ENCODE measurements around the gene ZNF614.
"Not testable (repeated sequence)": the region's sequence is repeated elsewhere in the genome, so short reads cannot be mapped to it uniquely, and the experiment has no call there.

ZNF614 gene

DNA sequence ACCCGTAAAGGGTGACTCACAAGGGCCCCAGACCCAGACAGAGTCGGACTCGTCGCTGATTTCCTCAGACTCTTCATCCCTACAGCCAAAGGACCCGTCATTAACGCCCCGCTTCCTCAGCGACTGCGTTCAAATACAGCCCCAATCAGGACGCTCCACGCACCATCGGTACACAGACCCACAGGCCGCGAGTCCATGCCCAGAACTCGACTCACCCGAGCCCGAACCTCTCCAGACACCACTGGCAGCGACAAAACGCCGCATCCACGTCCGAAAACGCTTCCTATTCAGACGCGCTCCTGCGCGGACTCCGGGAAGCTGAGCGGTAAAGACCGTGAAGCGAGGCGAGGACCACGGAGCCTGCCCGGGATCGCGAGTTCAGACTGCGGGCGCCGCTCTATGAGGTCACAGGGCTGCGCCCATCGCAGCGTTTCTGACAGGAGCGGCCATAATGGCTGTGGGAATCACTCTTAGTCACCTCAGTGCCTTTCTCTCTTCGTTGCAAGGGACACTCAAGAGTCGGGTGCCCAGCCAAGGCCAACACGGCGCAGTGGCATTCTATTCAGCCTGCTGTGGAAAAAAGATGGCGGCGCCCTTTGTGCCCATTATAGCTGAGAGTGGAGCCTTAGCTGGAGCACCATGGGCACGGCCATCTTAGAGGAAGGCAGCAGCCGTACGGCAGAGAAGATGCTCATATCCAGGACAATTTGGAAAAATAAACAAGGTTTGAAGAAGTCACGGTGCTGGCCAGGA is at the start of gene ZNF614:
TSS of gene ZNF614 (minus strand) at position 353 of the 753 bp plus-strand sequence. CDS start 2,634 bp downstream, outside the sequence.
- DNase-seq, result peak; percentile 81

DNA sequence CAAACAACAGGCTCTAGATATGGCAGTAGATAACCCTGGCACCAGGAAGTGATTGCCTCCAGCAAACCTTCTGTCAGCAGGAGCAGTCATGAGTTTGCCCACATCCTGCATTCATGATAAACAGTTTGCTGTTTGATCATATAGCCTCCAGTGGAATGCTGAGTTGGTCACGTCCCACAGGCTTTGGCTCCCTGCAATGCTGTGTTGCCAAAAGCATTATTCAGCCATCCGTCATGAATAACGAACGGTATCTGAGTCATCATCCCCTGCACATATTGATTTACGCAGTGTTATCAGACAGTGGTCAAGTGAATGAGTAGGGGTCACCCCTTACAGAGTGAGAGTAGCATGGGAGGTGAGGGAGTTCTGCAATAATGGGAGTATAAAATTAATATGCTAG is 42.3 kb upstream of the ZNF614 start:
- no peak for DNase-seq

DNA sequence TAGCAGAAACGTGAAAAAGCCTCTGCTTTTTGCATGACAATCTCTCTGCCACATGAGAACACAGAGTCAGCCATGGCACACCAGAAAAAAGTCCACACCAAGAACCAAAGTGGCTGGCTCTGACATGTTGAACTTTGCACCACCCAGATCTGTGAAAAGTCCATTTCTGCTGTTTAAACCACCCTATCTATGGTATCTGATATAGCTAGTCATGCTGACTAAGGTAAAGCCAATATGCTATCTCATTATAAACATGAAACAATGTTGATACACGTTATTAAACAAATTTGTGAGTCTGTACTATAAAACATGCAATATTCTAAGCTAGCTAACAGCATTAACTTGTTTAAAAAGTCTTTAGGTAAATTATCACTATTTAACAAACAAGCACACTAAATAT is 41.5 kb upstream of the ZNF614 start:
- DNase-seq, result no peak

DNA sequence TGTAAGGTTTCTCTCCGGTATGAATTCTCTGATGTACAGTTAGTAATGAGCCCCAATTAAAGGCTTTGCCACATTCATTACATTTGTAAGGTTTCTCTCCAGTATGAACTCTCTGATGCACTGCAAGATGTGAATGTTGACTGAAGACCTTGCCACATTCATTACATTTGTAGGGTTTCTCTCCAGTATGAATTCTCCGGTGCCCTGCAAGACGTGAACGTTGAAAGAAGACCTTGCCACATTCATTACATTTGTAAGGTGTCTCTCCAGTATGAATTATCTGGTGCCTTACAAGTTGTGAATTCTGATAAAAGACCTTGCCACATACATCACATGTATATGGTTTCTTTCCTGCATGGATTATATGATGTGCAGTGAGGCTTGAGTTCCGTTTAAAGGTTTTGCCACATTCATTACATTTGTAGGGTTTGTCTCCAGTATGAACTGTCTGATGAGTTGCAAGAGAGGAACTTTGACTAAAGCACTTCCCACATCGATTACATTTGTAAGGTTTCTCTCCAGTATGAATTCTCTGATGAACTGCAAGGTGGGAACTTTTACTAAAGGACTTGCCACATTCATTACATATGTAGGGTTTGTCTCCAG is 38.2 kb upstream of the ZNF614 start:
- DNase-seq, result no peak

DNA sequence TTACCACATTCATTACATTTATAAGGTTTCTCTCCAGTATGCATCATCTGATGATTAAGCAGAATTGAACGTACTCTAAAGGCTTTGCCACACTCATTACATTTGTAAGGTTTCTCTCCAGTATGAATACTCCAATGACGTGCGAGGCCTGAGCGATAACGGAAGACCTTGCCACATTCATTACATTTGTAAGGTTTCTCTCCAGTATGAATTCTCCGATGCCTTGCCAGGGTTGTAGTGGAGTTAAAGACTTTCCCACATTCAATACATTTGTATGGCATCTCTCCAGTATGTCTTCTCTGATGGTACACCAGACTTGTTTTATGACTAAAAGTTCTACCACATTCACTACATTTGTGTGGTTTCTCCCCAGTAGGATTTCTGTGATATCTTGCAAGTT is 37.2 kb upstream of the ZNF614 start:
- no peak for DNase-seq

DNA sequence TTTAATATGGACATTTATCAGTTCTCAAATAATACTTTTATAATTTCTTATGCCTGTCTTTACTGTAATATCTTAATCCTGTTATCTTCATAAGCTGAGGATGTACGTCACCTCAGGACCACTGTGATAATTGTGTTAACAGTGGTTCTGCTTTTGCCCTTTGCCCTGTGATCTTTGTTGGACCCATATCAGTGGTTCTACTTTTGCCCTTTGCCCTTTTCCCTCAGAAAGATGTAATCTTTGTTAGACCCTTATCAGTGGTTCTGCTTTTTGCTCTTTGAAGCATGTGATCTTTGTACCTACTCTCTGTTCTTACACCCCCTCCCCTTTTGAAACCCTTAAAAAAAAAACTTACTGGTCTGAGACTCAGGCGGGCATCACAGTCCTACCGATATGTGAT is 28.3 kb upstream of the ZNF614 start:
- DNase-seq, result not testable (repeated sequence)

DNA sequence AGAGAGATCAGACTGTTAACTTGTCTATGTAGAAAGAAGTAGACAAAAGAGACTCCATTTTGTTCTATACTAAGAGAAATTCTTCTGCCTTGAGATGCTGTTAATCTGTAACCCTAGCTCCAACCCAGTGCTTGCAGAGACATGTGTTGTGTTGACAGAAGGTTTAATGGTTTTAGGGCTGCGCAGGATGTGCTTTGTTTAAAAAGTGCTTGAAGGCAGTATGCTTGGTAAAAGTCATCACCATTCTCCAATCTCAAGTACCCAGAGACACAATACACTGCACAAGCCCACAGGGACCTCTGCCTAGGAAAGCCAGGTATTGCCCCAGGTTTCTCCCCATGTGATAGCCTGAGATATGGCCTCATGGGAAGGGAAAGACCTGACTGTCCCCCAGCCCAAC is 23.6 kb upstream of the ZNF614 start:
- DNase-seq, result not testable (repeated sequence)

DNA sequence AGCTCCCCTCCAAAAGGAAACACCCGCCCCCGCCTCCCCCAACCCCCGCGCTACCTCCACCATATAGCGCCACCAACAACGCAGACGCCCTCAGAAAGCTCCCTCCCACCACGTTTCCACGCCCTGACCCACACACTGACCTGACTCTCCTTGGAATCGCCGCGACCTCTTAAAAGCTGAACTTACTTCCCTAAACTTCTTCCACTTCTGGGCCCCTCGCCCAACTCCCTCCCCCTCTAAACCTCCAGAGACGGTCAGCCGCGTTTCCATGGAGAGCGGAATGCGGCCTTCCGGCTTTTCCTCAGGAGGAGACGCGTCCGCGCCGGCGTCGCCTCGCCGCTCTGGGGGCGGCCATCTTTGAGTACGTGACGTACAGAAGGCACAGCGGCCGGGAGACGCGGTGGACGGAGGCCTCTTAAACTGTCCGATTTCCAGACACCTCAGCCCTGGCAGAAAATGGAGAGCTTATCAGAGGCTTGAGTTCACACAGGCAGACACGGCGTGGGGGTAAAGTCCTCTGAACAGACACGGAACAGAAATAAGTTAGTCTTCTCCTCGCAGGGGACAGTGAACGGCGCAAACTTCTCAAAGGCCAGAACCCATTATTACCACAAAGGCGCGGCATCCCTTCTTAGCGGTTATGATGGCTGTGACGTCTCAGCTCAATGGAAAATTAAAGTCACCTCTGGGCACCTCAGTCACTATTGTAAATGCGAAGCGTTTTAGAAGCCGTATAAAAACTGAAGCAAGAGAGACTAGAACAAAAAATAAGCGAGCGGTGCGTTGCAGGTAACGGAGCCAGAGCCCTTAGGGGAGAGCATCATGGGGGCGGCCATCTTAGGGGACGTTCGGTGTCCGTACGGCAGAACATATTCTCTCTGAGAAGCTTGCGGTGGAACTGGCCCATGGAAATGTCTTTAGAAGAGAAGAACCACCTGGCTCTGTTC is 20.6 kb upstream of the ZNF614 start, which contains the start of gene ZNF432:
TSS of gene ZNF432 (minus strand) at position 284 of the 947 bp plus-strand sequence. CDS start 1,970 bp downstream, outside the sequence.
- DNase-seq, result peak; percentile 88

DNA sequence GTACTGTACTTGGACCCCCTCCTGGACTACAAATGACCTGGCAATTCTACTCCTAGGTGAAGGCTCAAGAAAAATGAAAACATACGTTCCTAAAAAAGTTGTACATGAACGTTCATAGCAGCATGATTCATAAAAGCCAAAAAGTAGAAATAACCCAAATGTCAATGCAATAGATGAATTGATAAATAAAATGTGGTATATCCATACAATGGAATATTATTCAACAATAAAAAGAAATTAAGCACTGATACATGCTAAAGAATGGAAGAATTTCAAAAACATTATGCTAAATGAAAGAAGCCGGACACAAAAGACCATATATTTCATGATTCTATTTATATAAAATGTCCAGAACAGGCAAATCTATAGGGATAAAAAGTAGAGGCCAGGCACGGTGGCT is 11.0 kb upstream of the ZNF614 start:
- no peak for DNase-seq

DNA sequence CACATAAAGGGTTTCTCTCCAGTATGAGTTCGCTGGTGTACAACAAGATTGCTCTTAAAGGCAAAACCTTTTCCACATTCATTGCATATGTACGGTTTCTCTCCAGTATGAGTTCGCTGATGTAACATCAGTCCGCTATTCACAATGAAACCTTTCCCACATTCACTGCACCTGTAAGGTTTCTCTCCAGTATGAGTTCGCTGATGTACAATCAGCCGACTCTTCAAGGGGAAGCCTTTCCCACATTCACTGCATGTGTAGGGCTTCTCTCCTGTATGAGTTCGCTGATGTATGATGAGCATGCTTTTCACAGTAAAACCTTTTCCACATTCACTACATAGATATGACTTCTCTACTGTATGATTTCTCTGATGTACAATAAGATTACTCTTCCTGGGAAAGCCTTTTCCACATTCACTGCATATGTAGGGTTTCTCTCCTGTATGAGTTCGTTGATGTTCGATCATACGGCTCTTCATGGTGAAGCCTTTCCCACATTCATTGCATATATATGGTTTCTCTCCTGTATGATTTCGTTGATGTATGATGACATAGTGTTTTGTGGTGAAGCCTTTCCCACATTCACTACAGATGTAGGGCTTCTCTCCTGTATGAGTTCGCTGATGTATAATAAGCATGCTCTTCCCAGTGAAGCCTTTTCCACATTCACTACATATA is 6.0 kb upstream of the ZNF614 start:
- no peak for DNase-seq

DNA sequence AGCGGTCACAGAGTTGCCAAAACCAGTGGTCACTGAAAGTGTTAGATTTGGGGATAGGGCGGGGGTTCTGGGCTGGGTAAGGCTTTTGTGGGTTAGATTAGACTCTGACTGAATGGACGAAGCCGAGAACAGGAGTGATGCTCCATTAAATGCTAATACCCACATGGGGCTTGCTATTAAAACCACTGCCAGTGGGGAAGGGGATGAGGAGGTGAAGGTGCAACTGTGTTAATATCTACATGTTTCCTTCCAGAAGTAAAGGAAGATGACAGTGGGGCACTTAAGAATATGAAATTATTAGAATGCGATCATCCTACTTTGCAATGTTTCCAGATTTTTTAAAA is 573 bp upstream of the ZNF614 start:
- DNase-seq, result no peak

DNA sequence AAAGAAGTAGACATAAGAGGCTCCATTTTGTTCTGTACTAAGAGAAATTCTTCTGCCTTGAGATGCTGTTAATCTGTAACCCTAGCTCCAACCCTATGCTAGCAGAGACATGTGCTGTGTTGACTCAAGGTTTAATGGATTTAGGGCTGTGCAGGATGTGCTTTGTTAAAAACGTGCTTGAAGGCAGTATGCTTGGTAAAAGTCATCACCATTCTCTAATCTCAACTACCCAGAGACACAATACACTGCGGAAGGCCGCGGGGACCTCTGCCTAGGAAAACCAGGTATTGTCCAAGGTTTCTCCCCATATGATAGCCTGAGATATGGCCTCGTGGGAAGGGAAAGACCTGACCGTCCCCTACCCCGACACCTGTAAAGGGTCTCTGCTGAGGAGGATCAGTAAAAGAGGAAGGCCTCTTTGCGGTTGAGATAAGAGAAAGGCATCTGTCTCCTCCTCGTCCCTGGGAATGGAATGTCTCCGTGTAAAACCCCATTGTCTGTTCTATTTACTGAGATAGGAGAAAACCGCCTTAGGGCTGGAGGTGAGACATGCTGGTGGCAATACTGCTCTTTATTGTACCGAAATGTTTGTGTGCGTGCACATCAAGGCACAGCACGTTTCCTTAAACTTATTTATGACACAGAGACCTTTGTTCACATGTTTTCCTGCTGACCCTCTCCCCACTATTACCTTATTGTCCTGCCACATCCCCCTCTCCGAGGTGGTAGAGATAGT is 1.8 kb downstream of the ZNF614 start:
- DNase-seq, result not testable (repeated sequence)

DNA sequence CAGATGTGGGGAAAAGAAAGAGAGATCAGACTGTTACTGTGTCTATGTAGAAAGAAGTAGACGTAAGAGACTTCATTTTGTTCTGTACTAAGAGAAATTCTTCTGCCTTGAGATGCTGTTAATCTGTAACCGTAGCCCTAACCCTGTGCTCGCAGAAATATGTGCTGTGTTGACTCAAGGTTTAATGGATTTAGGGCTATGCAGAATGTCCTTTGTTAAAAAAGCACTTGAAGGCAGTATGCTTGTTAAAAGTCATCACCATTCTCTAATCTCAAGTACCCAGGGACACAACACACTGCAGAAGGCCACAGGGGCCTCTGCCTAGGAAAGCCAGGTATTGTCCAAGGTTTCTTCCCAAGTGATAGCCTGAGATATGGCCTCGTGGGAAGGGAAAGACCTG is 3.7 kb downstream of the ZNF614 start:
- not testable (repeated sequence) for DNase-seq

DNA sequence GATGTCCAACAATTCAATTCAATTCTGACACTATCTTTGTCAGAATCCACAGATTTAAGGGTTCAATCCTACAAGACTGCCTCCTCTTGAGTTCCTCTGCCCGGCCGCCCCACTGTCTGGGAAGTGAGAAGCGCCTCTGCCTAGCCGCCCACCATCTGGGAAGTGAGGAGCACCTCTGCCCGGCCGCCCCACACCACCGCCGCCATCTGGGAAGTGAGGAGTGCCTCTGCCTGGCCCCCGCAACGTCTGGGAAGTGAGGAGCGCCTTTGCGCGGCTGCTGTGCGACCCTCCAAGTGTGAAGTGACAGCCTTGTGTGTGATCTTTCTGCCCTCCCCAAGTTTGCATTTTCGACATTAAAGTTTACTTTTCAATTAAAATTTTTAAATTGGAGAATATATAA is 6.0 kb downstream of the ZNF614 start:
- DNase-seq, result no peak

DNA sequence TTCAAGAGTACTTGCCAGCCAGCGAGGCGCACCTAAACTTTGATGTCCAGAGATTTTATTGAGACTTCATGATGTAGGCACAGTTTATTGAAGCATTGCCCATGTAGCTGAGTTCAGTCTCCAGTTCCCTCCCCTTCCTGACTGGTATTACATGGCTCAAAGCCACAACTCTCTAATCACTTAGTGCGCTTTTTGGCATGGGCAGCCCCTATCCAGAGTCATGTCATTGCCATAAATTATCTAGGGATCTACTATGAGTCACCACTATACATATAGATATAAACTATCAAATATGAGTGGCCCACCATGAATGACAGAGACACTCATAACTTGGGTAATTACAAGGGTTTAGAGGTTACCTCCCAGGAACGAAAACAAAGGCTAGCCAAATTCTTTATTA is 7.7 kb downstream of the ZNF614 start:
- DNase-seq, result no peak

DNA sequence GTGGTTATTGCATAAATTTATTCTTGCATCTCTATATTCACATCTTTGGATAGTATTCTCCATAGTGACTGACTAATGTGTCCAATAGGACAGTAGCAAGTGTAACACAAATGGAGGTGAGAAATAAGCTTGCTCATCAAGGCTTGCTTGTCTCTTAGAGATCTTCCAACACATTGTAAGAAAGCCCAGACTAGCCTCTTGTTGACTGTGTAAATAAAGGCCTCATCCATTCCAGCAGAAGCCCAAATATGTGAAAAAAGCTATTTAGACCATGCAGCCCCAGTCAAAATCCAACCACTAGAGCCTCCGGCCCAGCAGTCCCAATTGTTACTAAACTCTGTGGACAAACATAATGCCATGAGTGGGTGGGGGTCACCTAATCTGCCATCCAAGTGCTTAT is 17.5 kb downstream of the ZNF614 start:
- DNase-seq, result no peak

DNA sequence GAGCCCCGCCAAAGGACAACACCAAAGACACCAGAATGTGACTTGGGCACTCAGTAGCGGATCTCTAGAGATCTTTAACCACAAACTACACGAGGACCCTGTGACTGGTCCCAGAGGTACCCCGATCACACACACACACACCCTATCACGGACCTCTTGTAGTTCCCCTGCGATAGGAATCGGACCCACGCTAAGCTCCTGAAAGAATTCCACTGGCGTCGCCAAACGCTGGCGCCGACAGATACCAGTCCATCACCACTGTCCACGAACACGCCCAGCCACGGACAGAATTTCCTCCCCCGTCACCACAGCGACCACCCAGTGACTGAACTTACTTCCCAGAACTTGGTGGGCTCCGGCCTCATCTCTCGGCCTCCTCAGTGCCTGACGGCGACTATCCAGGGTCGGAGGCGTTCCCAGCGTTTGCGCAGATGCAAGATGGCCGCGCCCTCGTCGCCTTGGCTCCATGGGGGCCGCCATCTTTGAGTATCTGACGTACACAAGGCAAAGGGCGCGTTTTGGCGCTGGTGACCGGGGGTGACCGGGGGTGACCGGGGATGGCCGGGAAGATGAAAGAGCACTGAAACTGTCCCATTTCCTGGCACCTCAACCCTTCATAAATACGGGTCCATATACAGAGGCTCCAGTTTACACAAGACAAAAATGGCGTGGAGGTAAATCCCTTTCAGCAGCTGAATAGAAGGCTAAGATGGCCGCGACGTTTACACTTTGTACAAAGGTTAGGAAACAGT is 20.2 kb downstream of the ZNF614 start, which contains the start of gene ZNF615:
TSS of gene ZNF615 (minus strand) at position 406 of the 752 bp plus-strand sequence. CDS start 4,500 bp downstream, outside the sequence.
- peak; percentile 89 for DNase-seq

DNA sequence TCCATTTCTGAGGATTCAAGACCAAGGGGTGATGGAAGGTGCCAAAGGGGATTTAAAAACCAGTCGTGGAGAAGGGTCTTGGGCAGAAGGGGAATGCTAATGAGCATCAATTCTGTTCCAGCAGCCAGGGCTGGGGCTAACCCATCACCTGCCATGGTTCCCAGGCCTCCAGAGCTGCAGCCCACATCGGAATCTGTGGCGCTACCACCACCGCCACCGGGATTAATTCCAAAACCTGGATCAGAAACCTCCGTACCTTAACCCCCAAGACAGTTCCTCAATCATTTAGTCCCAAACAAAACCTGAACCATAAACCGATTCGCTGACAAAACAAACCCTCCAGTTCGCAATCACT is 20.8 kb downstream of the ZNF614 start:
- DNase-seq, result no peak

DNA sequence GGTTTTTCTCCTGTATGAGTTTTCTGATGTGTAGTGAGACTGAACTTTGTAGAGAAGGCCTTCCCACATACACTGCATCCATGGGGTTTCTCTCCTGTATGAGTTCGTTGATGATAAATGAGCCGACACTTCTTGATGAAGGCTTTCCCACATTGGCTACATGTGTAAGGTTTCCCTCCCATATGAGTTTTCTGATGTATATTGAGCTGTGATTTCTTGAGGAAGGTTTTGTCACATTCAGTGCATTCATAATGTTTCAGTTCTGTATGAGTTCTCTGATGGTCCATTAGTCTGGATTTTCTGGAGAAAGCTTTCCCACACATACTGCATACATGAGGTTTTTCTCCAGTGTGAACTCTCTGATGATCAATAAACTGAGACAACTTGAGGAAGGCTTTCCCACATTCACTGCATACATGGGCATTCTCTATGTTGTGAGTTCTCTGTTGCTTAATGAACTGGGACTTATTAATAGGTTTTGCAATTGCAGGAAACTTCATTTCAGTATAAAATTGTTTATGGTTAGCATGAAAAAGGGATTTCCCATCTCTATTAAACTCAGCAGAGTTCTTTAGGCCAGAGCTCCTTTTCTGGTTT is 34.0 kb downstream of the ZNF614 start:
- no peak for DNase-seq

DNA sequence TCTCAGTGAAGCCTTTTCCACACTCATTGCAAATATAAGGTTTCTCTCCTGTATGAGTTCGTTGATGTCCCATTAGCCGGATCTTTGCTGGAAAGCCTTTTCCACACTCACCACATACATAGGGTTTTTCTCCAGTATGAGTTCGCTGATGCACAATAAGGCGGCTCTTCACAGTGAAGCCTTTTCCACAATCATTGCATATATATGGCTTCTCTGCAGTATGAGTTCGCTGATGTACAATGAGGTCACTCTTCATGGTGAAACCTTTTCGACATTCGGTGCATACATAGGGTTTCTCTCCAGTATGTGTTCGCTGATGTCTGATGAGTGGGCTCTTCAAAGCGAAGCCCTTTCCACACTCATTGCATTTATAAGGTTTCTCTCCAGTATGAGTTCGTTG is 34.8 kb downstream of the ZNF614 start:
- DNase-seq, result no peak
